Stomach (tissue), 9 donors: ENCODE results near the gene APOL4. TPM values are rescaled to one million over a fixed set of nuclear protein-coding genes. Genes with fewer than 3 reads are reported as not detected.
A peak's percentile ranks its signal among the peaks of the same experiment; 100 is the strongest.
"Not testable (repeated sequence)": the region's sequence is repeated elsewhere in the genome, so short reads cannot be mapped to it uniquely, and the experiment has no call there.

Experiments used
- DNase-seq, 2 donors: peaks; one replicate each; pipeline versions ENCODE4 v3.0.0 to v3.0.0-alpha.2; 2013 to 2019
- H3K27ac ChIP-seq, 5 donors: fragments of 200-600 bp in 4 of 5; sonication (generic) in 4 of 5; one replicate each; pipeline ENCODE4 v1.5.1; 2013 to 2019; ENCODE audit warnings: mild to moderate bottlenecking in 1 of 5, moderate library complexity in 1 of 5
- H3K27me3 ChIP-seq, 3 donors: fragments of 200-600 bp; sonication (generic); one replicate each; pipeline ENCODE4 v1.5.1; 2017 to 2019; ENCODE audit warnings: mixed run types in 1 of 3
- H3K36me3 ChIP-seq, 4 donors: fragments of 200-600 bp; sonication (generic); 1 replicate in 3 of 4; 2 replicates in 1 of 4; pipeline ENCODE4 v1.5.1; 2016 to 2019
- H3K4me1 ChIP-seq, 4 donors: fragments of 200-600 bp; sonication (generic); one replicate each; pipeline ENCODE4 v1.5.1; 2016 to 2019
- H3K4me3 ChIP-seq, 4 donors: fragments of 200-600 bp; sonication (generic) in 3 of 4; one replicate each; pipeline ENCODE4 v1.5.1; 2016 to 2019; ENCODE audit warnings: mild to moderate bottlenecking in 1 of 4
- H3K9me3 ChIP-seq, 4 donors: fragments of 200-600 bp; sonication (generic); one replicate each; pipeline ENCODE4 v1.5.1; 2016 to 2019
- EP300 ChIP-seq: sonication (generic); formaldehyde crosslinking; IDR thresholded peaks from one replicate; pipeline ENCODE4 v1.6.1; 2017; ENCODE audit warnings: antibody characterized with exemption
- POLR2A ChIP-seq, 4 donors: fragments of 450-650 bp; IDR thresholded peaks; one replicate each; pipeline ENCODE4 v1.6.1; 2016; ENCODE audit warnings: antibody characterized with exemption in 4 of 4, control low read depth in 2 of 4, mild to moderate bottlenecking in 1 of 4, moderate library complexity in 1 of 4
- POLR2AphosphoS5 ChIP-seq, 3 donors: sonication (generic); formaldehyde crosslinking; IDR thresholded peaks; one replicate each; pipeline ENCODE4 v1.6.1; 2016; ENCODE audit warnings: antibody characterized with exemption in 3 of 3
- WGBS, 5 donors: extraction: QIAGEN DNeasy Blood & Tissue Kit in 3 of 5; methylation state at CpG; one replicate each; pipeline versions ENCODE4 v1.1.5 to v1.1.7; 2013 to 2018; 5-methylcytosine and 5-hydroxymethylcytosine counted together
- intact Hi-C: fragments of 100-400 bp; cut with DNase I; formaldehyde crosslinking; loops from one replicate; pipeline ENCODE4 v1.15.1; 2023; ENCODE audit warnings: low total_unique reads
- polyA plus RNA-seq, 3 donors: library from polyadenylated mRNA; stranded (reverse); fragments of 200-250 nt; gene quantifications; one replicate each; pipeline ENCODE4 v1.2.3, GENCODE V29; 2013
- total RNA-seq, 5 donors: library from RNA; depleted of rRNA; stranded (reverse); fragments of >200 nt; gene quantifications; one replicate each; pipeline versions ENCODE4 v1.1.0 to v1.2.3, GENCODE V29; 2014 to 2016
- TF ChIP-seq, protein P1 (sequence below), 7 experiments: fragments of 450-650 bp in 4 of 7; fragments of 200-600 bp in 3 of 7; sonication (generic) in 3 of 7; IDR thresholded peaks; one replicate each; pipeline ENCODE4 v1.5.1; 2016 to 2019; ENCODE audit warnings: antibody characterized with exemption in 7 of 7, control low read depth in 2 of 7, mild to moderate bottlenecking in 1 of 7
- donor health status: healthy with polysubstance abuse.
- donor health status: Bipolar disorder and iron deficiency.
- donor health status: healthy.

Gene APOL4
- total and polyA plus RNA-seq, 8 donors, result 1.2 to 13.2 (median 8.9) TPM; not detected in 2

GRCh38 chr22:36156119-36156514 lies 45.5 kb downstream of the APOL4 start:
- no peaks in the 10 kb centered on the region for H3K36me3 ChIP-seq

GRCh38 chr22:36155702-36156101 lies 45.9 kb downstream of the APOL4 start:
- Histone ChIP-seq H3K36me3 (no peaks in the 10 kb centered on the region), H3K4me3 (peak overlapping the region in 2 of 4 donors; percentile 37 to 60), H3K9me3 (no peaks in the 10 kb centered on the region), H3K4me1 (peaks cover 48 to 92% (median 76%) of the 10 kb centered on the region in 4 donors), H3K27ac (peak overlapping the region; percentile 84 to 91 (median 89)), H3K27me3 (no peaks in the 10 kb centered on the region)
- TF ChIP-seq EP300, result peak; percentile 48
- peak in 2 of 3 donors; percentile 48 to 53 for TF ChIP-seq POLR2AphosphoS5 (IDR thresholded peaks at IDR 0.05)
- TF ChIP-seq, protein P1, sequence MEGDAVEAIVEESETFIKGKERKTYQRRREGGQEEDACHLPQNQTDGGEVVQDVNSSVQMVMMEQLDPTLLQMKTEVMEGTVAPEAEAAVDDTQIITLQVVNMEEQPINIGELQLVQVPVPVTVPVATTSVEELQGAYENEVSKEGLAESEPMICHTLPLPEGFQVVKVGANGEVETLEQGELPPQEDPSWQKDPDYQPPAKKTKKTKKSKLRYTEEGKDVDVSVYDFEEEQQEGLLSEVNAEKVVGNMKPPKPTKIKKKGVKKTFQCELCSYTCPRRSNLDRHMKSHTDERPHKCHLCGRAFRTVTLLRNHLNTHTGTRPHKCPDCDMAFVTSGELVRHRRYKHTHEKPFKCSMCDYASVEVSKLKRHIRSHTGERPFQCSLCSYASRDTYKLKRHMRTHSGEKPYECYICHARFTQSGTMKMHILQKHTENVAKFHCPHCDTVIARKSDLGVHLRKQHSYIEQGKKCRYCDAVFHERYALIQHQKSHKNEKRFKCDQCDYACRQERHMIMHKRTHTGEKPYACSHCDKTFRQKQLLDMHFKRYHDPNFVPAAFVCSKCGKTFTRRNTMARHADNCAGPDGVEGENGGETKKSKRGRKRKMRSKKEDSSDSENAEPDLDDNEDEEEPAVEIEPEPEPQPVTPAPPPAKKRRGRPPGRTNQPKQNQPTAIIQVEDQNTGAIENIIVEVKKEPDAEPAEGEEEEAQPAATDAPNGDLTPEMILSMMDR (IDR thresholded peaks at IDR 0.05), result no peak
- 54 to 62% (median 58%) methylated on average over 7 of the region's 7 CpGs for WGBS, 5 donors
- intact Hi-C loops, result no loop called here
- DNase-seq, result peak; percentile 40 to 84

More at GRCh38 chr22:36156119-36156514, 45.5 kb downstream of the APOL4 start:
- H3K27ac ChIP-seq, result peak overlapping the region; percentile 84 to 91 (median 89)
- no peak for DNase-seq
- intact Hi-C loops, result no loop called here
- H3K4me3 ChIP-seq, result peak overlapping the region; percentile 32 to 60 (median 40)
- TF ChIP-seq POLR2AphosphoS5 (IDR thresholded peaks at IDR 0.05) (no peak), POLR2A (IDR thresholded peaks at IDR 0.05) (no peak), EP300 (no peak)
- TF ChIP-seq, protein P1 (IDR thresholded peaks at IDR 0.05), result no peak
- H3K9me3 ChIP-seq, result no peaks in the 10 kb centered on the region
- WGBS, 5 donors, result 61 to 73% (median 68%) methylated on average over 8 of the region's 8 CpGs
- H3K4me1 ChIP-seq, result peaks cover 49 to 92% (median 79%) of the 10 kb centered on the region in 4 donors
- no peaks in the 10 kb centered on the region for H3K27me3 ChIP-seq

DNA sequence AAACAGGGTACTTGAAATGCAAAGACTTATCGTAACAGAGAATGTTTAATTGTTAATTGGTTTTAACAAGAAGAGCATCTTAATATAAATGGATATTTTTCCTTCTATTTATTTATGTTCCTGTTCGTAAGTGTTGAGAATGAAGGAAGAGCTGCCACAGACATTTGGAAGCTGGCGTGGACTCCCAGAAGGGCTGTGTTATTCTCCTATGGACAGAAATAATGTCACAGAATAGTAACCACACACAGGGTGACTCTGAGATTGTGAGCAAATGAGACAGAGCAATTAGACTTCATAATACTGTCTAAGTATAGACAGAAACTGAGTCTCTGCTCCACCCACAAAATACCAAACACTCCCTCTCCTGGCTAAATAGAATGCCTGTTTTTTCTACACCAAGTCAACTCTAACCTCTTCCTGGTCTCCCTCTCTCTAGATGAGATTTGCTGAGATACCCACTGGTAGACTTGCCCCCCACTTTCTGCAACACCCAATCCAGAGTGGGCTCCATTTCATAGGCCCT lies 47.1 kb downstream of the APOL4 start:
- Histone ChIP-seq H3K36me3 (peaks cover 0 to 4% (median 1%) of the 10 kb centered on the region in 4 donors), H3K27ac (peak overlapping the region; percentile 84 to 91 (median 89)), H3K4me3 (no peak overlapping the region), H3K27me3 (no peaks in the 10 kb centered on the region), H3K4me1 (peaks cover 44 to 90% (median 70%) of the 10 kb centered on the region in 4 donors), H3K9me3 (no peaks in the 10 kb centered on the region)
- no peak for TF ChIP-seq POLR2AphosphoS5 (IDR thresholded peaks at IDR 0.05)
- TF ChIP-seq, protein P1 (IDR thresholded peaks at IDR 0.05), result no peak
- TF ChIP-seq POLR2A (IDR thresholded peaks at IDR 0.05), result no peak
- no peak for TF ChIP-seq EP300
- DNase-seq, result no peak
- whole genome bisulfite sequencing, 5 donors, result 64 to 75% (median 70%) methylated on average over 3 of the region's 3 CpGs
- intact Hi-C loops, result no loop called here

DNA sequence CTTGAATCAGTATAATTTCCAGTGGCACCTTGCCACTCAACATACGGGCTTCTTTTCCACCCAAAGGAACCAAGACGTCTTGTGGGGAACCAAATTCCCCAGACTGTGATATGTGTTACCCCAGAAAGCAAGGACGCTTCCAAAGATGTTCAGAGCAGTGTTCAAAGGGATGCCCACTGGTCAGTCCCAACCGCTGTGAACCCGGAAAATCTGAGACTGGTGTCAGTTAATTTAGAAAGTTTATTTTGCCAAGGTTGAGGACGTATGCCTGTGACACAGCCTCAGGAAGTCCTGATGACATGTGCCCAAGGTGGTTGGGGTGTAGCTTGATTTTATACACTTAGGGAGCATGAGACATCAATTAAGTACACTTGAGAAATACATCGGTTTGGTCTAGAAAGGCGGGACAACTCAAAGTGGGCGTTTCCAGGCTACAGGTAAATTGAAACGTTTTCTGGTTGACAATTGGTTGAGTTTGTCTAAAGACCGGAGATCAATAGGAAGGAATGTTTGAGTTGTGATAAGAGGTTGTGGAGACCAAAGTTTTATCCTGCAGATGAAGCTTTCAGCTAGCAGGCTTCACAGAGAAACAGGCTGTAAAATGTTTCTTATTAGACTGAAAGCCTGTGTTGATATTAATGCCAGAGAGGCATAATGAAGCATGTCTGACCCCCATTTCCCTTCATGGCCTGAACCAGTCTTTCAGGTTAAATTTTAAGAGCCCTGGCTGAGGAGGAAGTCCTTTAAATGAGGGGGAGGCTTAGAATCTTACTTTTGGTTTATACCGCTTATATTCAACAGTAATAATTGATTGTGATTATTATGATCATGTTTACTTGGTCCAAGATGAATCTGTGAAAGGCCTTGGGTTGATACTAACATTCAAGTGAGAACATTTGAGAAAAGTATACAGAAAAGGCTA lies 47.8 kb downstream of the APOL4 start:
- peaks cover 40 to 89% (median 68%) of the 10 kb centered on the region in 4 donors for H3K4me1 ChIP-seq
- no peaks in the 10 kb centered on the region for H3K9me3 ChIP-seq
- intact Hi-C loops, result no loop called here
- H3K27me3 ChIP-seq, result no peaks in the 10 kb centered on the region
- 30 to 51% (median 41%) methylated on average over 12 of the region's 12 CpGs for WGBS, 5 donors
- H3K4me3 ChIP-seq, result no peak overlapping the region
- peaks cover 0 to 11% (median 5%) of the 10 kb centered on the region in 4 donors for H3K36me3 ChIP-seq
- H3K27ac ChIP-seq, result peak overlapping the region; percentile 63 to 91 (median 86)
- TF ChIP-seq, protein P1 (IDR thresholded peaks at IDR 0.05), result no peak
- TF ChIP-seq EP300, result no peak
- TF ChIP-seq POLR2AphosphoS5 (IDR thresholded peaks at IDR 0.05), result no peak
- DNase-seq, result peak in 1 of 2 donors; percentile 54

DNA sequence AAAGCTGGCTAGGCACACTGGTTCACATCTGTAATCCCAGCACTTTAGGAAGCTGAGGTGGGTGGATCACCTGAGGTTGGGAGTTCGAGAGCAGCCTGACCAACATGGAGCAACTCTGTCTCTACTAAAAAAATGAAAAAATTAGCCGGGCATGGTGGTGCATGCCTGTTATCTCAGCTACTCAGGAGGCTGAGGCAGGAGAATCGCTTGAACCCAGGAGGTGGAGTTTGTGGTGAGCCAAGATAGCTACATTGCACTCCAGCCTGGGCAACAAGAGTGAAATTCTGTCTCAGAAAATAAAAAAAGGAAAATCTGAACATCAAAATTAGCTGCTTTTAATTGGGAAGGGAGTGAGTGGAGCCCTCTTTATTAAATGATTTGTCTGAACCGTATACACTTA lies 48.8 kb downstream of the APOL4 start:
- Histone ChIP-seq H3K27ac (peak overlapping the region in 2 of 5 donors; percentile 86 to 91), H3K4me1 (peaks cover 39 to 86% (median 64%) of the 10 kb centered on the region in 4 donors), H3K36me3 (peaks cover 0 to 21% (median 12%) of the 10 kb centered on the region in 4 donors)
- DNase-seq, H3K4me3 ChIP-seq, intact Hi-C loops, H3K27me3 ChIP-seq, H3K9me3 ChIP-seq: not testable (repeated sequence)
- 52 to 81% (median 70%) methylated on average over 4 of the region's 4 CpGs for WGBS, 5 donors
